ENCODE measurements around the gene PLIN5. TPM values are rescaled to one million over a fixed set of nuclear protein-coding genes. Genes with fewer than 3 reads are reported as not detected.
A peak's percentile ranks its signal among the peaks of the same experiment; 100 is the strongest.

The PLIN5 gene
- polyA plus RNA-seq, 1 donor = 2.9 TPM

- DNase-seq (ENCODE audit: low read depth) = no peak
Observed at GRCh38 chr19:4505570-4506448, 29.2 kb downstream of the PLIN5 start.

GRCh38 chr19:4504891-4505569 is 30.0 kb downstream of the PLIN5 start:
- no peak for DNase-seq (ENCODE audit: low read depth)

- DNase-seq (ENCODE audit: low read depth) = peak; percentile 16
Observed at GRCh38 chr19:4504297-4504701, 30.7 kb downstream of the PLIN5 start.

GRCh38 chr19:4503825-4504170 is 31.2 kb downstream of the PLIN5 start:
- no peak for DNase-seq (ENCODE audit: low read depth)

- no peak for DNase-seq (ENCODE audit: low read depth)
Observed at GRCh38 chr19:4503132-4503824, 31.7 kb downstream of the PLIN5 start.

GRCh38 chr19:4502282-4503131 is 32.5 kb downstream of the PLIN5 start:
- DNase-seq (ENCODE audit: low read depth) = no peak

GRCh38 chr19:4501691-4502090 is 33.3 kb downstream of the PLIN5 start:
- no peak for DNase-seq (ENCODE audit: low read depth)

GRCh38 chr19:4500841-4501591 is 34.0 kb downstream of the PLIN5 start:
- DNase-seq (ENCODE audit: low read depth) = no peak

- DNase-seq (ENCODE audit: low read depth) = no peak
Observed at GRCh38 chr19:4499855-4500254, 35.2 kb downstream of the PLIN5 start.

GRCh38 chr19:4499318-4499717 is 35.7 kb downstream of the PLIN5 start:
- DNase-seq (ENCODE audit: low read depth) = no peak

GRCh38 chr19:4498694-4499093 is 36.3 kb downstream of the PLIN5 start:
- DNase-seq (ENCODE audit: low read depth) = no peak

- no peak for DNase-seq (ENCODE audit: low read depth)
Observed at GRCh38 chr19:4497770-4498389, 37.1 kb downstream of the PLIN5 start.

GRCh38 chr19:4496304-4496703 is 38.7 kb downstream of the PLIN5 start:
- DNase-seq (ENCODE audit: low read depth) = no peak

- no peak for DNase-seq (ENCODE audit: low read depth)
Observed at GRCh38 chr19:4495471-4495870, 39.6 kb downstream of the PLIN5 start.

GRCh38 chr19:4494691-4495064 is 40.3 kb downstream of the PLIN5 start:
- DNase-seq (ENCODE audit: low read depth) = no peak

GRCh38 chr19:4493929-4494690 is 40.9 kb downstream of the PLIN5 start:
- DNase-seq (ENCODE audit: low read depth) = no peak

GRCh38 chr19:4493104-4493928 is 41.7 kb downstream of the PLIN5 start:
- DNase-seq (ENCODE audit: low read depth) = no peak

- no peak for DNase-seq (ENCODE audit: low read depth)
Observed at GRCh38 chr19:4492337-4493103, 42.5 kb downstream of the PLIN5 start.
